K562 (cell line): ENCODE measurements around the gene CXCL9. TPM values are rescaled to one million over a fixed set of nuclear protein-coding genes. Genes with fewer than 3 reads are reported as not detected.

Experiments
- ATAC-seq: fragments of 200-7000 bp; cut with Tn5 transposase; 3 replicates; pipeline ENCODE4 v1.9.1; 2020; ENCODE audit warnings: moderate library complexity
- Bru-seq: library from RNA; stranded (reverse); fragments of 400-500 nt; gene quantifications from one replicate; lab custom pipeline; 2021; lab: Mats Ljungman, UMichigan
- BruChase-seq, 2 experiments: library from RNA; stranded (reverse); fragments of 400-500 nt; gene quantifications; one replicate each; lab custom pipeline; 2021; lab: Mats Ljungman, UMichigan
- BruUV-seq: library from RNA; stranded (reverse); fragments of 400-500 nt; replicated peaks from 2 replicates; lab custom pipeline; 2021; lab: Mats Ljungman, UMichigan
- CTCF ChIA-PET: fragments of 300-600 bp; formaldehyde crosslinking; extraction: SDS; loops from one replicate; lab custom pipeline; 2021; ENCODE audit warnings: low intra/inter-chr PET ratio; lab: Yijun Ruan, JAX
- POLR2A ChIA-PET: fragments of 300-600, 350-650 bp; sonication (Branson Sonifier 250); formaldehyde crosslinking; extraction: SDS; loops from one replicate; lab custom pipeline; 2021; ENCODE audit warnings: antibody characterized with exemption, inconsistent platforms; lab: Yijun Ruan, JAX
- DNase-seq, 4 experiments: peaks; one replicate each; pipeline versions ENCODE4 v3.0.0 to v3.0.0-alpha.2; 2011 to 2018; ENCODE audit warnings: low spot score in 3 of 4, mixed read lengths in 3 of 4; ENCODE audit errors: extremely low read depth in 1 of 4
- FAIRE-seq: peaks from 2 replicates; lab custom pipeline; 2011; peaks lifted over from hg19 to GRCh38; lab: Jason Lieb, UNC
- H2AFZ ChIP-seq: 2 replicates; pipeline ENCODE4 v1.6.0; 2011; ENCODE audit warnings: low read depth, low read length, control low read depth, inconsistent platforms
- H3K27ac ChIP-seq: fragments of 200-600 bp; 3 replicates; pipeline ENCODE4 v1.8.0; 2011; ENCODE audit warnings: low read depth, mild to moderate bottlenecking, control low read depth, inconsistent platforms, low read length, moderate library complexity, mixed read lengths; ENCODE audit errors: extremely low read depth
- H3K27me3 ChIP-seq, 2 experiments: fragments of 300-600 bp in 1 of 2; 2 replicates in 1 of 2; 3 replicates in 1 of 2; pipeline versions ENCODE4 v1.6.0 to v1.8.0; 2011; ENCODE audit warnings: inconsistent platforms in 2 of 2, low read length in 2 of 2, mild to moderate bottlenecking in 1 of 2, mixed read lengths in 1 of 2, moderate library complexity in 1 of 2; ENCODE audit not compliant: control insufficient read depth in 2 of 2, insufficient read depth in 2 of 2
- H3K36me3 ChIP-seq: fragments of 300-600 bp; 3 replicates; pipeline ENCODE4 v1.8.0; 2011; ENCODE audit warnings: mild to moderate bottlenecking, low read length, inconsistent platforms; ENCODE audit not compliant: control insufficient read depth, insufficient read depth
- H3K4me1 ChIP-seq, 2 experiments: fragments of 200-600 bp in 1 of 2; replicated peaks in 1 of 2; 2 replicates in 1 of 2; 3 replicates in 1 of 2; pipeline versions ENCODE4 v1.5.1 to v1.8.0; 2011; ENCODE audit warnings: inconsistent platforms in 2 of 2, low read length in 2 of 2, mild to moderate bottlenecking in 1 of 2, mixed read lengths in 1 of 2, moderate library complexity in 1 of 2; ENCODE audit not compliant: control insufficient read depth in 2 of 2, insufficient read depth in 2 of 2
- H3K4me2 ChIP-seq: 2 replicates; pipeline ENCODE4 v1.6.1; 2011; ENCODE audit warnings: low read length, control low read depth, inconsistent platforms, mixed read lengths; ENCODE audit not compliant: insufficient read depth
- H3K4me3 ChIP-seq: fragments of 200-600 bp; sonication (generic), shearing (Covaris generic); 2 replicates; pipeline ENCODE4 v1.5.1; 2016; ENCODE audit warnings: control low read depth, inconsistent platforms
- H3K79me2 ChIP-seq: fragments of 200-600 bp; 3 replicates; pipeline ENCODE4 v1.8.0; 2011; ENCODE audit warnings: low read length, inconsistent platforms; ENCODE audit not compliant: control insufficient read depth, insufficient read depth
- H3K9ac ChIP-seq, 2 experiments: 2 replicates each; pipeline versions ENCODE4 v1.6.0 to v1.6.1; 2011; ENCODE audit warnings: low read depth in 2 of 2, low read length in 2 of 2, control low read depth in 1 of 2, inconsistent platforms in 1 of 2, mild to moderate bottlenecking in 1 of 2, mixed read lengths in 1 of 2; ENCODE audit not compliant: insufficient read depth in 1 of 2
- H3K9me1 ChIP-seq: one replicate; pipeline ENCODE4 v1.6.0; 2011; ENCODE audit warnings: inconsistent platforms, mild to moderate bottlenecking, low read length, moderate library complexity; ENCODE audit not compliant: control insufficient read depth, insufficient read depth
- H3K9me3 ChIP-seq: replicated peaks from 2 replicates; pipeline ENCODE4 v1.5.1; 2011; ENCODE audit warnings: low read depth, low read length, inconsistent platforms; ENCODE audit not compliant: control insufficient read depth, insufficient read depth
- H4K20me1 ChIP-seq: replicated peaks from 2 replicates; pipeline ENCODE4 v1.6.1; 2011; ENCODE audit warnings: low read length, inconsistent platforms, mixed read lengths; ENCODE audit not compliant: control insufficient read depth, insufficient read depth
- ATF2 ChIP-seq: sonication (generic); formaldehyde crosslinking; IDR thresholded peaks from 2 replicates; pipeline ENCODE4 v1.8.1; 2022; ENCODE audit warnings: missing genetic modification reagents
- CREB1 ChIP-seq, 2 experiments: sonication (generic) in 1 of 2; formaldehyde crosslinking in 1 of 2; IDR thresholded peaks; 2 replicates each; pipeline versions ENCODE4 v1.6.1 to v1.8.0; 2012 to 2022; ENCODE audit warnings: inconsistent platforms in 1 of 2, mild to moderate bottlenecking in 1 of 2, missing genetic modification reagents in 1 of 2, moderate library complexity in 1 of 2
- ELF4 ChIP-seq: fragments of 450-650 bp; formaldehyde crosslinking; IDR thresholded peaks from 2 replicates; pipeline ENCODE4 v1.4.0; 2022; ENCODE audit warnings: missing genetic modification characterization
- HDAC8 ChIP-seq: fragments of 450-650 bp; IDR thresholded peaks from 2 replicates; pipeline ENCODE4 v1.6.1; 2016; ENCODE audit warnings: mild to moderate bottlenecking, missing genetic modification characterization, moderate library complexity, missing compliant biosample characterization
- RERE ChIP-seq: sonication (generic); formaldehyde crosslinking; IDR thresholded peaks from 2 replicates; pipeline ENCODE4 v1.8.0; 2023; ENCODE audit warnings: missing genetic modification reagents, mild to moderate bottlenecking, borderline replicate concordance
- TFE3 ChIP-seq: fragments of 450-650 bp; formaldehyde crosslinking; IDR thresholded peaks from 2 replicates; pipeline ENCODE4 v1.4.0; 2020; ENCODE audit warnings: mild to moderate bottlenecking, mixed read lengths
- ZNF24 ChIP-seq: fragments of 450-650 bp; IDR thresholded peaks from 2 replicates; pipeline ENCODE4 v1.6.1; 2016
- WGBS: fragments of 100-300 bp; shearing (Covaris generic); methylation state at CpG from one replicate; pipeline ENCODE4 v1.1.6; 2016; ENCODE audit warnings: low coverage, mixed read lengths; ENCODE audit not compliant: insufficient coverage; ENCODE audit errors: missing lambda C conversion rate; 5-methylcytosine and 5-hydroxymethylcytosine counted together
- in situ Hi-C: fragments of 300-500 bp; cut with MboI; formaldehyde crosslinking; loops from 4 replicates; pipeline ENCODE4 v1.15.0; 2018; ENCODE audit warnings: inconsistent platforms, mixed read lengths
- intact Hi-C: fragments of 100-400 bp; cut with micrococcal nuclease; formaldehyde crosslinking; loops from 2 replicates; pipeline ENCODE4 v1.14.2; 2022
- long read RNA-seq, 3 experiments: library from polyadenylated mRNA in 2 of 3; library from RNA in 1 of 3; unstranded in 2 of 3; stranded (forward) in 1 of 3; transcript quantifications; one replicate each; pipeline ENCODE4 v2.0.0, GENCODE V29; 2019 to 2022
- polyA minus RNA-seq, 3 experiments: library from RNA; depleted of rRNA, polyadenylated mRNA; stranded (reverse); fragments of >200 nt; gene quantifications; 2 replicates each; pipeline ENCODE4 v1.2.3, GENCODE V29; 2011
- polyA plus RNA-seq, 8 experiments: library from polyadenylated mRNA; depleted of rRNA in 4 of 8; stranded (reverse) in 5 of 8; unstranded in 3 of 8; fragments of >200 nt; fragmentation: Nextera tagmentation in 2 of 8; fragmentation: Illumina TruSeq in 1 of 8; extraction: Ambion mirVana in 2 of 8; extraction: Trizol in 1 of 8; gene quantifications; 2 replicates each; pipeline versions ENCODE4 v1.2.1 to v1.2.3, GENCODE V29; 2011 to 2014; ENCODE audit warnings: inconsistent platforms in 1 of 8, missing spikeins in 1 of 8
- total RNA-seq, 7 experiments: library from RNA; depleted of rRNA in 6 of 7; stranded (reverse); fragments of >200 nt in 6 of 7; fragmentation: Illumina TruSeq in 2 of 7; extraction: Trizol in 2 of 7; gene quantifications; 2 replicates each; pipeline versions ENCODE4 v1.2.1 to v1.2.3, GENCODE V29; 2011 to 2021; ENCODE audit warnings: low replicate concordance in 1 of 7

The CXCL9 gene
- not detected in 2 replicates for total RNA-seq (2011; cell fraction: chromatin; rRNA removed; ENCODE audit: low replicate concordance)
- not detected in 2 replicates for total RNA-seq (2011; cell fraction: nucleolus; rRNA removed)
- not detected in 2 replicates for total RNA-seq (2011; cell fraction: nucleoplasm; rRNA removed)
- total RNA-seq (2014; rRNA removed) (not detected in 2 replicates), total RNA-seq (2014; rRNA removed; fragmentation: Illumina TruSeq; extraction: Trizol) (not detected in 2 replicates), total RNA-seq (2015; rRNA removed; fragmentation: Illumina TruSeq; extraction: Trizol) (not detected in 2 replicates), total RNA-seq (2021) (not detected in 2 replicates), polyA plus RNA-seq (2011; rRNA removed) (not detected in 2 replicates), polyA plus RNA-seq (2014; fragmentation: Illumina TruSeq; extraction: Trizol) (not detected in 2 replicates), polyA plus RNA-seq (2014; fragmentation: Nextera tagmentation; extraction: Ambion mirVana) (not detected), polyA plus RNA-seq (2014; rRNA removed) (not detected in 2 replicates), polyA minus RNA-seq (2011; rRNA and poly(A)+ RNA removed) (not detected in 2 replicates), Bru-seq, nascent RNA (not detected), BruChase-seq, experiment 1, labeled RNA remaining after a 2-hour chase (not detected), BruChase-seq, experiment 2, labeled RNA remaining after a 6-hour chase (not detected)
- not detected in 2 replicates for polyA plus RNA-seq (2011; cell fraction: cytosol; rRNA removed)
- polyA plus RNA-seq (2011; cell fraction: nucleus; rRNA removed) = not detected in 2 replicates
- polyA plus RNA-seq (2012) = not detected in 2 replicates
- polyA minus RNA-seq (2011; cell fraction: cytosol; rRNA and poly(A)+ RNA removed) = not detected in 2 replicates
- polyA minus RNA-seq (2011; cell fraction: nucleus; rRNA and poly(A)+ RNA removed) = not detected in 2 replicates
- long read RNA-seq, experiment 1 = 0 reads
- long read RNA-seq, experiment 2 = 0 reads
- long read RNA-seq, experiment 3 = 0 reads

GRCh38 chr4:76007089-76007862 lies at the start of gene CXCL9:
Gene CXCL9, minus strand, starts transcription at chr4:76007509. Its CDS starts 60 bp downstream, at chr4:76007449.
- no peaks in the 10 kb centered on the region for H3K36me3 ChIP-seq
- in situ Hi-C loops = no loop called here
- 0% methylated on average over 1 of the region's 1 CpG for WGBS
- no peak for DNase-seq
- no peaks in the 10 kb centered on the region for H3K9me3 ChIP-seq
- CTCF ChIA-PET = interaction anchor here (0.7 kb wide), 1 partner anchor 27 kb away, joined by 4 read pairs; no protein-coding TSS in a partner anchor
- H3K4me2 ChIP-seq = no peak within 1 kb of the TSS
- POLR2A ChIA-PET = no interaction called here
- FAIRE-seq = no peak
- ATAC-seq = no peak
- intact Hi-C loops = no loop called here
- H3K79me2 ChIP-seq = no peaks in the 10 kb centered on the region
- no peak within 1 kb of the TSS for H3K9ac ChIP-seq
- H3K4me3 ChIP-seq = no peak within 1 kb of the TSS
- H4K20me1 ChIP-seq = no peaks in the 10 kb centered on the region
- H3K27me3 ChIP-seq = peaks cover 0 to 8% of the 10 kb centered on the region in 2 experiments; a peak in 1 of 5 replicates
- H3K9me1 ChIP-seq = no peaks in the 10 kb centered on the region
- no peak within 1 kb of the TSS for H2AFZ ChIP-seq
- peaks cover 5 to 7% of the 10 kb centered on the region in 2 experiments; a peak in 3 of 5 replicates for H3K4me1 ChIP-seq
- BruUV-seq = no TSS peak
- H3K27ac ChIP-seq = no peak within 1 kb of the TSS
- TF ChIP-seq RERE (CRISPR knock-in tag) (no peak), TFE3 (CRISPR knock-in tag) (no peak), CREB1 (IDR thresholded peaks at IDR 0.05) (no peak), CREB1 (CRISPR knock-in tag; IDR thresholded peaks at IDR 0.05) (no peak), ATF2 (CRISPR knock-in tag) (no peak), HDAC8 (no peak), ZNF24 (no peak), ELF4 (CRISPR knock-in tag) (no peak)
